Pancreas (tissue), 10 donors: Measurements from ENCODE around the gene SLC34A3. TPM values are rescaled to one million over a fixed set of nuclear protein-coding genes. Genes with fewer than 3 reads are reported as not detected.

ENCODE experiments used
- ATAC-seq, 4 donors: fragments of 200-7000 bp; cut with Tn5 transposase; one replicate each; pipeline versions ENCODE4 v1.8.0 to v1.9.1; 2020; ENCODE audit warnings: mild to moderate bottlenecking in 4 of 4, moderate library complexity in 4 of 4
- DNase-seq, 6 donors: peaks; one replicate each; pipeline ENCODE4 v3.0.0-alpha.2; 2020
- FAIRE-seq: peaks from 2 replicates; lab custom pipeline; 2012; peaks lifted over from hg19 to GRCh38; lab: Jason Lieb, UNC
- H3K27ac ChIP-seq, 4 donors: fragments of 200-600 bp; sonication (generic); 1 replicate in 3 of 4; 2 replicates in 1 of 4; pipeline versions ENCODE4 v1.5.0 to v1.8.0; 2020
- H3K27me3 ChIP-seq, 4 donors: fragments of 200-600 bp; one replicate each; pipeline ENCODE4 v1.8.0; 2021
- H3K36me3 ChIP-seq, 3 donors: fragments of 200-600 bp; sonication (generic) in 1 of 3; one replicate each; pipeline versions ENCODE4 v1.5.0 to v1.8.0; 2020 to 2021
- H3K4me1 ChIP-seq, 3 donors: fragments of 200-600 bp; one replicate each; pipeline ENCODE4 v1.8.0; 2021
- H3K4me3 ChIP-seq, 4 donors: fragments of 200-600 bp; sonication (generic) in 2 of 4; one replicate each; pipeline versions ENCODE4 v1.5.0 to v1.8.0; 2020 to 2021
- H3K9me3 ChIP-seq, 4 donors: fragments of 200-600 bp; one replicate each; pipeline ENCODE4 v1.8.0; 2021
- WGBS, 2 donors: extraction: QIAGEN DNeasy Blood & Tissue Kit; methylation state at CpG; one replicate each; pipeline ENCODE4 v1.1.7; 2013; 5-methylcytosine and 5-hydroxymethylcytosine counted together
- intact Hi-C, 3 donors: fragments of 100-400 bp; cut with DNase I; formaldehyde crosslinking; loops; one replicate each; pipeline versions ENCODE4 v1.11.1 to v1.14.2; 2022
- polyA plus RNA-seq, 2 donors: library from polyadenylated mRNA; stranded (reverse); fragments of 200-250 nt; gene quantifications; one replicate each; pipeline ENCODE4 v1.2.3, GENCODE V29; 2013
- total RNA-seq, 6 donors: library from RNA; stranded (reverse); fragmentation: NEBNext Ultra II Directional in 4 of 6; extraction: Animal tissue kit (Norgen Biotek cat#: 25700) in 4 of 6; gene quantifications; one replicate each; pipeline versions ENCODE4 v1.2.1 to v1.2.4, GENCODE V29; 2021 to 2023
- TF ChIP-seq, protein P1 (sequence below), 4 donors: fragments of 200-600 bp; sonication (generic) in 3 of 4; IDR thresholded peaks; one replicate each; pipeline versions ENCODE4 v1.5.0 to v1.8.0; 2021; ENCODE audit warnings: antibody characterized with exemption in 4 of 4
- donor health status: healthy with polysubstance abuse.
- donor health status: DM: no; HTN: no; CAD: no; lungs with moderate emphysema.
- donor health status: DM: no; HTN: no; CAD: no.
- donor health status: control.
- donor health status: control.
- donor health status: Bipolar disorder and iron deficiency.
- donor health status: DM: yes; HTN: yes; CAD: no.
- donor health status: DM: no; HTN: no; CAD: no.
- donor health status: DM: no; HTN: no; CAD: no.
- donor health status: DM: yes; HTN: yes; CAD: no.

The SLC34A3 gene
- total and polyA plus RNA-seq, 8 donors: 0.12 to 0.42 (median 0.20) TPM; not detected in 4

DNA sequence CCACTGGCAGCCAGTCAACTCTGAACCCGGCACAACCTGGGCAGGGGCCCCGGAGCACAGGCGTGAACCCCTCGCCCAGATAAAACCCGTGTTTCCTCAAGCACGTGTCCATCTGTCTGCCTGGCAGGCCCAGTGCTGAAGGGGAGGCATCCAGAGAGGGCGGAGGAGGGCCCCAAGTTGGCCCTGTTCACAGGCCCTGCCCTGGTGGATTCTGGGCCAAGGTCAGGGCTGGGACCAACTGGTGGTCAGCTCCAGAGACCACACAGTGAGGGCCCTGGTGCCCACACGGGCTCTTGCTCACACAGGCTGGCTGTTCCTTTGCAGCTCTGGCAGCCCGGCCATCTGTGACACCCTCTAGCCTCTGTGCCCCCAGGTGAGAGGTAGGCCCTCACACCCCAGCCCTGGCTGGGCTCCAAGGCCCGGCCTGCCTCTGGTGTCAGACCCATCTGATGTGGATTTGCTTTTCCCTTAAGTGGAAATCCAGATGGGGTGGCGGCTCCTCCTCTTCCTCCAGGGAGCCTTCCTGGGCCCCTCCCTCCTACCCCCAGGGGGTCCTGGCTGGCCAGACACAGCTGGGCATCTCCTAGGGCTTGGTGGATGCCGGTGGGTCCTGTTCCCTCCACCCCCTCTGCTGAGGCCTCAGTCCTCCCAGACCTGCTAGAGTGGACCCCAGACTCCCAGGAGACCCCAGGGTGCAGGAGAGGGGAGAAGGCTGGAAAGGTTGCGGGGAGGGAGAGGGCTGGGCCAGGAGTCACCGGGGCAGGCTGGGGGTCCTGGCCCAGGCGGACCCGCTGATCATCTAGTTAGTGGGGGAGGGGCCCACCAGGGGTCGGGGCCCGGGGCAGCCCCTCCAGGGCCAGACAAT, 19.9 kb downstream of the SLC34A3 start:
- DNase-seq (peak in 2 of 6 donors; percentile 63 to 80), FAIRE-seq (no peak), ATAC-seq (no peak)
- H3K36me3 ChIP-seq: no peaks in the 10 kb centered on the region
- TF ChIP-seq, protein P1, sequence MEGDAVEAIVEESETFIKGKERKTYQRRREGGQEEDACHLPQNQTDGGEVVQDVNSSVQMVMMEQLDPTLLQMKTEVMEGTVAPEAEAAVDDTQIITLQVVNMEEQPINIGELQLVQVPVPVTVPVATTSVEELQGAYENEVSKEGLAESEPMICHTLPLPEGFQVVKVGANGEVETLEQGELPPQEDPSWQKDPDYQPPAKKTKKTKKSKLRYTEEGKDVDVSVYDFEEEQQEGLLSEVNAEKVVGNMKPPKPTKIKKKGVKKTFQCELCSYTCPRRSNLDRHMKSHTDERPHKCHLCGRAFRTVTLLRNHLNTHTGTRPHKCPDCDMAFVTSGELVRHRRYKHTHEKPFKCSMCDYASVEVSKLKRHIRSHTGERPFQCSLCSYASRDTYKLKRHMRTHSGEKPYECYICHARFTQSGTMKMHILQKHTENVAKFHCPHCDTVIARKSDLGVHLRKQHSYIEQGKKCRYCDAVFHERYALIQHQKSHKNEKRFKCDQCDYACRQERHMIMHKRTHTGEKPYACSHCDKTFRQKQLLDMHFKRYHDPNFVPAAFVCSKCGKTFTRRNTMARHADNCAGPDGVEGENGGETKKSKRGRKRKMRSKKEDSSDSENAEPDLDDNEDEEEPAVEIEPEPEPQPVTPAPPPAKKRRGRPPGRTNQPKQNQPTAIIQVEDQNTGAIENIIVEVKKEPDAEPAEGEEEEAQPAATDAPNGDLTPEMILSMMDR (IDR thresholded peaks at IDR 0.05): no peak
- intact Hi-C loops: no loop called here
- H3K27ac ChIP-seq: no peak overlapping the region
- WGBS, 2 donors: 50 to 56% methylated on average over 17 of the region's 18 CpGs
- no peaks in the 10 kb centered on the region for H3K27me3 ChIP-seq
- H3K4me3 ChIP-seq: no peak overlapping the region
- no peaks in the 10 kb centered on the region for H3K9me3 ChIP-seq
- peaks cover 0 to 8% (median 0%) of the 10 kb centered on the region in 3 donors for H3K4me1 ChIP-seq

DNA sequence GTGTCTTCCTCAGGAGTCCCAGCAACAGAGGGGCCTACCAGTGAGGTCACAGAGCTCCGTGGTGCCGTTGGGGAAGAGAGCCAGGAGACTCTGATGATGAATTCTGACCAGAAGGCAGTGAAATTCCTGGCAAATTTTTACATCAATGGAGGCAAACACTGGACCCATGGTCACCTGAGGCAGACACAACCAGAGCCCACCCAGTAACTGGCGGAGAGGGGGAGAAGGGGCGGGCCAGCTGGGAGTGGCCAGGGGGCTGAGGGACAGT, 20.4 kb downstream of the SLC34A3 start, which contains the start of gene STPG3:
Gene STPG3 (plus strand): TSS at position 93 of the 268 bp plus-strand sequence. CDS start 1 bp downstream, at position 94.
- ATAC-seq (no peak), FAIRE-seq (no peak), DNase-seq (no peak)
- Histone ChIP-seq H3K27ac (no peak within 1 kb of the TSS), H3K27me3 (no peaks in the 10 kb centered on the region), H3K9me3 (no peaks in the 10 kb centered on the region), H3K36me3 (no peaks in the 10 kb centered on the region), H3K4me1 (peaks cover 1 to 9% (median 2%) of the 10 kb centered on the region in 3 donors), H3K4me3 (no peak within 1 kb of the TSS)
- WGBS, 2 donors: 76 to 84% methylated on average over 4 of the region's 4 CpGs
- intact Hi-C loops: no loop called here
- TF ChIP-seq, protein P1 (IDR thresholded peaks at IDR 0.05): no peak

- H3K27ac ChIP-seq: no peak overlapping the region
- H3K9me3 ChIP-seq: no peaks in the 10 kb centered on the region
- H3K4me3 ChIP-seq: no peak overlapping the region
- no peak for FAIRE-seq
- peaks cover 3 to 15% (median 8%) of the 10 kb centered on the region in 3 donors for H3K4me1 ChIP-seq
- TF ChIP-seq, protein P1 (IDR thresholded peaks at IDR 0.05): no peak
- DNase-seq: no peak
- 90 to 92% methylated on average over 22 of the region's 22 CpGs for WGBS, 2 donors
- H3K27me3 ChIP-seq: no peaks in the 10 kb centered on the region
- intact Hi-C loops: no loop called here
- no peaks in the 10 kb centered on the region for H3K36me3 ChIP-seq
- no peak for ATAC-seq
Observed at GRCh38 chr9:137251490-137252268, 21.0 kb downstream of the SLC34A3 start.

DNA sequence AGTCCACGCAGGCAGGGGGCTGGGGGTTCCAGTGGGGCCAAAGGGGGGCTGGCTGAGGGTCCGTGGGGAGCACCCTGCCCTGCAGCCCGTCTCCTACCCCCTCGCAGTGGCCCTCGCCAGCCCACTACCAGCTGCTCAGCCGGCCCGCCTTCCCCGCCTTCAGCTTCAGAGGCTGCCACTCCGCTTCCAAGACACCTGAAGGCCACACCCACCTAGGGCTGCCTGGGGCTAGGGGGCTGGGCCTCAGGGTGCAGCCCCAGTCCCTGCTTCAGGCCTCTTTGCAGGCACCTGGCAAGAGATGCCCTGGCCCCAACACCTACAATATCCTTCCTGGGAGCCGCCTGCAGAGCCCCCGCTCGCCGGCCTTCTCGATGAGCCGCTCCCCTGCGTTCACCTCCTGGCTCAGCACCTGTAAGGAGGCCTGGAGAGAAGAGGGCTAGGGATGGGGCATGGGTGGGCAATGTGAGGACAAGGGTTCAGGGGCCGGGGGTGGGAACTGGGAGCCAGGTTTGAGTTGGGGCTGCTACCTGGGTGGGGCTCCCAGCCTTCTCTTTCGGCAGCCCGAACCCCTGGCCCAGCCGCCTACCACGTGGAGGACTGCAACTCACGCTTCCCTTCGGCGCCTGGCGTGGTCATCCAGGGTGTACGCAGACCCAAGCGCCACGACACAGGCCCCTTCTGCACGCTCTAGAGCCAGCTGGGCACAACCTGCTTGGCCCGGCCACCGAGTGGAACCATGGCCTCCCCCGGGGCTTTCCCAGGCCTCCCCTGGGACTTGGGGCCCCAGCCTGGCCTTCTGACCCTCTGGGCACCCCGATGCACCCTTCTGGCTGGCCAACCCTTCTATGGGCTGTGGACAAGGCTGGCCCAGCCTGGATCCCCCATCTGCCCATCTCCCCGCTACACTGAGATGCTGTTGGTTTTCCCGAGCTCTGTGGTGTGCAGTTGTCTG, 22.1 kb downstream of the SLC34A3 start:
- H3K4me3 ChIP-seq: no peak overlapping the region
- intact Hi-C loops: no loop called here
- FAIRE-seq (no peak), DNase-seq (no peak), ATAC-seq (peak in 1 of 4 donors; percentile 14)
- 83 to 91% methylated on average over 32 to 35 of the region's 35 CpGs for WGBS, 2 donors
- peaks cover 3 to 17% (median 10%) of the 10 kb centered on the region in 3 donors for H3K4me1 ChIP-seq
- no peak overlapping the region for H3K27ac ChIP-seq
- TF ChIP-seq, protein P1 (IDR thresholded peaks at IDR 0.05): no peak
- no peaks in the 10 kb centered on the region for H3K9me3 ChIP-seq
- no peaks in the 10 kb centered on the region for H3K27me3 ChIP-seq
- H3K36me3 ChIP-seq: no peaks in the 10 kb centered on the region
